IPS-11a (cell line): Measurements from ENCODE around the gene ZNF157.
"Not testable (repeated sequence)": the region's sequence is repeated elsewhere in the genome, so short reads cannot be mapped to it uniquely, and the experiment has no call there.

ENCODE experiments used
- H3K4me3 ChIP-seq: one replicate; pipeline ENCODE4 v1.5.1; 2013; ENCODE audit warnings: low read depth, low read length, control low read depth

The ZNF157 gene

GRCh38 chrX:47370278-47370677, at the start of gene ZNF157:
Gene ZNF157 (plus strand): TSS chrX:47370578. CDS start chrX:47370669, 91 bp downstream.
- H3K4me3 ChIP-seq: no peak within 1 kb of the TSS

DNA sequence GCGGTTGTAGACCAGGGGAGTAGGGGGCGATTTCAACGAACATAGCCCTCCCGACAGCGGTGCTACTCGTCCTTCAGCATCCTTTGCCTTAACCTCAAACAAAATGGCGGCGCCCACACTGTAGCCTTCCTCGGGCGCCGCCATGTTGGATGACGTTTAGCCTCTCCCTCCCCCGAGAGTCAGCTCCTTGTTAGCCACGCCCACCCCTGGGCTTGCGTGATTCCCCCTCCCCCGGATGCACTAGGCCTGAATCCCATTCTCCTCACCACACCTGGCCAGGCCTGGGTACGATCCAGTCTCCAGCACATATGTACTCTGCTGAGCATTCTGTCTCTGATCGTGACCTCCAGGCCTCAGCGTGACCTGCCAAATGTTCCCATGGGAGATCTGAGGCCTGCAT, 49.0 kb upstream of the ZNF157 start:
- H3K4me3 ChIP-seq: no peak overlapping the region

DNA sequence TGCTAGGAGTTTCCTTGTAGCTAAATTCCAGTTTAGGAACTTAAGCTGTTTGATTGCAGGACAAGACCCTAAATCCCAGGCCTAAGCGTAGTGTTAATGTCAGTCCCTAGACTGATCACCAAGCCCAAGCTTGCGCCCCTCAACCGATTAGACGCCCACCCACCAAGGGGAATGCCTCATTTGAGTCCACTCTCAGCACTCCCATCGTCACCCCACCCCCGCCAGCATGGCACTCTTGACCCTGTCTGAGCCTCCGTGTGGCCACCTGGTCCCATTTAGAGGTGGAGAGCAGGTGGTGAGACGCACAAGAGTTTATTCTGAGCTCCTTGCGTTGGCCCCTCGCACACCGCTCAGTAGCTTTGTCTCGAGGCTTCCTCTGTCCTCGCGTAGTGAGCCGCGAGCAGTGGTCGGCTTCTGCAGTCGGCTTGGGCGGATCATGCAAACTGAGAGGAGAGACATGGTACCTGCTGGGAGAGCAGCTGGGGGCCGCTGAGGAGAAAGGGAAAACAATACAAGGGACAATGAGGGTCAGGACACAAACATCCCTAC, 48.5 kb upstream of the ZNF157 start:
- no peak overlapping the region for H3K4me3 ChIP-seq

DNA sequence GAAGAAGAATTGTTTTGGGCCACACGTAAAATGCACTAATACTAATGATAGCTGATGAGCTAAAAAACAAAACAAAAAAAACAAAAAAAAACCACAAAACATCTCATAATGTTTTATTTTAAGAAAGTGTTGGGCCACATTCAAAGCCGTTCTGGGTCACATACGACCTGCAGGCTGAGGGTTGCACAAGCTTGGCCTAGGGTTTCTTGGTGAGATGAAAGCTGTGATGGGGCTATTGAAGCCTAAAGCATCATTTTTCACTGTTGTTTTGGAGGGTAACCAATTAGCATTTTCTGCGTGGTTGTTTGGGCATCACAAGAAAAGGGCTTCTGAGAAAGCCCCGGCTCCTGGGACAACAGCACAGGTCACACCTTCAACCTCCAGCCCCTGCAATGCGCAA, 42.5 kb upstream of the ZNF157 start:
- H3K4me3 ChIP-seq: no peak overlapping the region

- H3K4me3 ChIP-seq: not testable (repeated sequence)
Measured at GRCh38 chrX:47332729-47333128, 37.6 kb upstream of the ZNF157 start.

GRCh38 chrX:47351706-47352105, 18.7 kb upstream of the ZNF157 start:
- H3K4me3 ChIP-seq: no peak overlapping the region

DNA sequence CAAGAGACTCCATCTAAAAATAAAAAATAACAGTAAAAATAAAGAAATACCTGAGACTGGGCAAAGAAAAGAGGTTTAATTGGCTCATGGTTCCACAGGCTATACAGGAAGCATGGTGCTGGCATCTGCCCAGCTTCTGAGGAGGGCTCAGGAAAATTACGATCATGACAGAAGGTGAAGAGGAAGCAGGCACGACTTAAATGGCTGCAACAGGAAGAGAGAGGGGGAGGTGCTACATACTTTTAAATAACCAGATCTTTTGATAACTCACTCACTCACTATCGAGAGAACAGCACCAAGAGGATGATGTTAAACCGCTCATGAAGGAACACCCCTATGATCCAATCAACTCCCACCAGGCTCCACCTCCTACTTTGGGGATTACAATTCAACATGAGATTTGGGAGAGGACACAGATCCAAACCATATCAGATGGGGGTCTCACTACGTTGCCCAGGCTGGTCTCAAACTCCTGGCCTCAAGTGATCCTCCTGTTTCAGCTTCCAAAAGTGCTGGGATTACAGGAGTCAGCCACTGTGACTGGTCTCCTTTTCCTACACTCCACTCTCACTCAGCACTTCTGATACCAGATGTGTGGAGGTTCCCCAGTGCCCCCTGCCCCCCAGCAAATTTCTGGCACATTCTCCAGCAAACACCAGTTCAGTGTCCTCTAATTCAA, 11.9 kb upstream of the ZNF157 start:
- no peak overlapping the region for H3K4me3 ChIP-seq

DNA sequence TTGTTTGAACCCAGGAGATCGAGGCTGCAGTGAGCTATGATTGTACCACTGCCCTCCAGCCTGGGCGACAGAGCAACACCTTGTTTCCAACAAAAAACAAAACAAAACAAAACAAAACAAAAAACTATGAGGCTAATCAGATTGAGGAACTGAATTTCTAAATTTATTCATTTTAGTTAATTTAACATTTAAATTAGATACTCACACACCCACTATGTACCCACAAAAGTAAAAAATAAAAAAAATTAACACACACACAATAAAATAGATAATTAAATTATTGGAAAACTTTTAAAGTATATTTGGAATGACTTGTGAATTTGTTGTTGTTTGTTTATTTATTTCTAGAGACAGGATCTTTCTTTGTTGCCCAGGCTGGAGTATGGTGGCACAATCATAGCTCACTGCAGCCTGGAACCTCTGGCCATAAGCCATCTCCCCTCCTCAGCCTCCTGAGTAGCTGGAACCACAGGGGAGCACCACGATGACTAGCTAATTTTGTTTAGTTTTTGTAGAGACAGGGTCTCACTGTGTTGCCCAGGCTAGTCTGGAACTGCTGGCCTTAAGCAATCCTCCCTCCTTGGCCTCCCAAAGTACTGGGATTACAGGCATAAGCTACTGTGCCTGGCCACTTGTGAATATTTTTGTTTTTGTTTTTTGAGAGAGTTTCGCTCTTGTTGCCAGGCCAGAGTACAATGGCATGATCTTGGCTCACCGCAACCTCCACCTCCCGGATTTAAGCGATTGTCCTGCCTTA, 9.8 kb upstream of the ZNF157 start:
- no peak overlapping the region for H3K4me3 ChIP-seq

DNA sequence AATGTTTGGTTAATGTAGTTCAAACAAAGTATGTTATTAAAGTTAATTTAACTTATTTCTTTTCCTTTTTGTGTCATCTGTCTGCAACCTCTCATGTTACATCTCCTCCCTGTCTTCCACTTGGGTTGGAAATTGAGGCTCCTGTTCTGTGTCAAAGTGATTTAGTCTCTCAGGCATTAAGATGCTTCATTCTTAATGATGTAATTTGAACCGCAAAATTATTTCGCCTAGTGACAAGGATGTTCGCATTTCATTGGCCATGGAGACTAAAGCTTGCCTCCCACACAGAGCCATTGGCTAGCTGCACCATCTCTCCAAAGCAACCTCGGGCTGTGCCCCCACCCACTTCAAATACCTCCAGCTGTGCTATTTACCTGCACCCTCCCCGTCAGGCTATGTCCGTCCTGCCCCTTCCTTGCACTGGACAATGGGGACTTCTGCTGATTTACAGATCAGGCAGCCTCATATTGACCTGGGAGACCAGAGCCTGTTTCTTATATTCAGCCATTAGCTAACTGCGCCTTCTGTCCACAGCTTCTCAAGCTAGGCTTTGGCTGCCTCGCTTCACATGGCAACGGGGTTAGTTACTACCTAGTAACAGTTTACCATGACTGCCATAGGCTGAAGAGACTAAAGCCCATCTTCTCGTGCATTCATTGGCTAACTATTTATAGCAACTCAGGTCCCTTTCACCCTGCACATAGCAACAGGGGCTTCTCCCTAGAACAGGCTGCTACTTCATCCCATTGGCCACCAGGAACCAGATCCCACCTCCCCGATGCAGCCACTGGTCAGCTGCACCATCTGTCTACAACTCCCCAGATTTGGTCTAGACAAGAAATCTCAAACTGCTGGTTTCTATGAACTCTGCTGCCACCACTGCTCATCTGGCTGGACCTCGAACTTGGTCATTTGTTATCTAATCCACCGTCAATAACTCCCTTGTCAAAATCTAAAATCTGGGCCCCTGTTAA, 8.6 kb upstream of the ZNF157 start:
- peak overlapping the region; percentile 30 for H3K4me3 ChIP-seq

DNA sequence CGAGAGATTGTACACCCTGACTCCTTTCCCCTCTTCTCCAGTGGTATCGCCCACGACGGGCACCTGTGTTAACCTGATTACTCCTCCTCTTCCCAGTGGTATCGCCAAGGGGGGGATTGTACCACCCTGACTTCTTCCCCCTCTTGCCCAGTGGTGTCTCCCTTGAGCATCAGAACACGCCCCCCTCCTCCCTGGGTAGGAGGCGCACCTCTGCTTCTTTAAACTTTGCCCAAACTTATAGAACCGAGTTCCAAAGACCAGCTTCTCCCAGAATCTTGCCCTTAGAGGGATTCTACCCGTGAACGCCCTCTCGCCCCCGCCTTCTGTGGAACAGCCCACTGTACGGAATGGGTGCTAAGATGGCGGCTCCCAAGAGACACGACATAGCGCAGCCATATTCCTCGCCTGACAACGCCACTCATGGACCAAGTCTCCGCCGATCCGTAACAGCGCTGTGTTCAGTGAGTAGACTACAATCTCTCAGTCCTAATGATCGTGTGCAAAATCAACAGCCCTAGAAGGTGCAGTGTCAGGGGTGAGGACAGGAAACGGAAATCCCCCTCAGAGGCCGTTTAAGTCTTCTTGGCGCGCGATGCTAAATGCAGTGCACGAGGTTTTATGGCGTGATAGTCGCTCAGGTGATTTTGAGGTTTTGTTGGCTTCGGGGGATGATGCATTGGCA, 4.2 kb upstream of the ZNF157 start:
- peak overlapping the region; percentile 41 for H3K4me3 ChIP-seq

DNA sequence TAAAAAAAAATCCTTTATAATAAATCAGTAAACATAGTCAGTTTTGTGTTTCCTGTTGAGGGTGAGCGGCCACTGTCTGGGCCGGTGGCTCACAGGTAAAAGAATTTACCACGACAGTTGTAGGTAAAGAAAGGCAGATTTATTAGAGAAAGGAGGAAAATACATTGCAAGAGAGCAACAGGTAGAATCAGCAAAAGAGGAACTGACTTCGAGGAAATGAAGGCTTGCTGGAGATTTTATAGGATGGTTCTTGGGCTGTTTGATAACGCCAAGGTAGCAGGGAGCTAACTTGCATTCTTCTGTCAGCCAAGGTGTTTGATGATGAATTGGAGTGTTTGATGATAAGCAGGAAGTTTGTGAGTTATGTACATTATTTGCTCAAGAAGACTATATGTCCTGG, 2.8 kb downstream of the ZNF157 start:
- no peak overlapping the region for H3K4me3 ChIP-seq

- no peak overlapping the region for H3K4me3 ChIP-seq
Measured at GRCh38 chrX:47380268-47380667, 9.9 kb downstream of the ZNF157 start.

DNA sequence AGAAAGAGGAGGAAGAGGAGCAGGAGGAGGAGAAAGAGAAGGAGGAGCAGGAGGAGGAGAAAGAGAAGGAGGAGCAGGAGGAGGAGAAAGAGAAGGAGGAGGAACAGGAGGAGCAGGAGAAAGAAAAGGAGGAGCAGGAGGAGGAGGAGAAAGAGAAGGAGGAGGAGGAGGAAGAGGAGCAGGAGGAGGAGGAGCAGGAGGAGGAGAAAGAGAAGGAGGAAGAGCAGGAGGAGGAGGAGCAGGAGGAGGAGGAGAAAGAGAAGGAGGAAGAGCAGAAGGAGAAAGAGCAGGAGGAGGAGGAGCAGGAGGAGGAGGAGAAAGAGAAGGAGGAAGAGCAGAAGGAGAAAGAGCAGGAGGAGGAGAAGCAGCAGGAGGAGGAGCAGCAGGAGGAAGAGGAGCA, 10.5 kb downstream of the ZNF157 start:
- not testable (repeated sequence) for H3K4me3 ChIP-seq

DNA sequence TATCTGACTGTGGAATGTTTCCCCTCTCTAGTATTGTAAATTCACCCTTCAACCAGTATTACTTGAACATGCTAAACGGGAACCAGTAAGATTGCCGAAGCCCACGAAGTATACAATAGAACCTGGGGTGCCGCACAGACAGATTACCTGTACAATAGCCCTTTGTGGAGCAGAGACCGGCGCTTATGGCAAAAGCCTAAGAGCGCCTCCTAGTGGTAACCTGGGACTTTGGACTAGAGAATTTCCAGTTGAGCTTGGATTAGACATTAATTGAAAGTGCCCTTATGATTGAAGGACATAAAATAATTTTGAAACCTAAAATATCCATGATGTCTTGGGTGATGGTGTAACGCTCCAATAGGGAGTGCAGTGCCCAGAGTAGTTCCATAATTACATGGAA, 14.1 kb downstream of the ZNF157 start:
- H3K4me3 ChIP-seq: no peak overlapping the region

DNA sequence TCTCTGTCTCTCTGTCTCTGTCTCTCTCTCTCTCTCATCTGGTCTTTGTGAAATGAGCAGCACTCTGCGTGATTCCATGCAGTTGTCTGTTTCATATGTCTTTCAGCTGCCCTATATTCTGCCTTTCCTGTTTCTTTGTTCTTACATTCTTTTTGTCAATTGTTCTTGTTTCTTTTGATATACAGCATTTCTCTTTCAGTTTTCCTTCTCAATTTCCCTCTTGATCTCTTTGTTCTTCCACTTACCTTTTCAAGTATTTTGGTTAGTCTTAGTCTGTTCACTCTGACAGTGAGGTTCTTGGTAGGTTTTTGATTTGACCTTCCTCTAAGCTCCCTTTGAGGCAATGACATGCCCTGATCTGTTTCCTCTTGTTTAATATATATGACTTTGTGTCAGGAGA, 20.4 kb downstream of the ZNF157 start:
- no peak overlapping the region for H3K4me3 ChIP-seq

DNA sequence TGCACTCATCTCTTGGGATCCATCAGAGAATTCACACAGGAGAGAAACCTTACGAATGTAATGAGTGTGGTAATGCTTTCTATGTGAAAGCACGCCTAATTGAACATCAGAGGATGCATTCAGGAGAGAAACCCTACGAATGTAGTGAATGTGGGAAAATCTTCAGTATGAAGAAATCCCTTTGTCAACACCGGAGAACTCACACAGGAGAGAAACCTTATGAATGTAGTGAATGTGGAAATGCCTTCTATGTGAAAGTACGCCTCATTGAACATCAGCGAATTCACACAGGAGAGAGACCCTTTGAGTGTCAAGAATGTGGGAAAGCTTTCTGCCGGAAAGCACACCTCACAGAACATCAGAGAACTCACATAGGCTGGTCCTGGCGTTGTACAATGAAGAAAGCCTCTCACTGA, 42.8 kb downstream of the ZNF157 start:
- H3K4me3 ChIP-seq: no peak overlapping the region

GRCh38 chrX:47420265-47420664, 49.9 kb downstream of the ZNF157 start:
- H3K4me3 ChIP-seq: no peak overlapping the region

DNA sequence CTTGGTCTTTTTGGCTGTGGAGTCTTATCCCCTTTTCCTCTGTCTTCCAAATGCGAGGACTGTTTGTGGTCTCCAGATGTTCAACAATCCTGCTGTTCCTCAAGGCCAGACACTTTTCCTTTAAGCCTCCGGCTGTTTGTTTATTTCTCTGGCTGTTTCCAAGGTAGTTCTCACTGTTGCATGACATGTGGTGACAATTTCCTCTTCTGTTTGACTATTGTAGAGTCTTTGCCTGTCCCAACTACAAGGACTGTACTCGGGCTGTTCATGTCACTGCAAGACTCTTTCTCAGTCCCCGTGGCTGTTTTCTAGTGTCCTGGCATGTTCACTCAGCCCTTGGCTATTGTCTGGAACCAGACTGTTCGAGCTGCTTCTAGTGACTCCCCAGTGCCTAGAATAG, 50.6 kb downstream of the ZNF157 start:
- H3K4me3 ChIP-seq: no peak overlapping the region

DNA sequence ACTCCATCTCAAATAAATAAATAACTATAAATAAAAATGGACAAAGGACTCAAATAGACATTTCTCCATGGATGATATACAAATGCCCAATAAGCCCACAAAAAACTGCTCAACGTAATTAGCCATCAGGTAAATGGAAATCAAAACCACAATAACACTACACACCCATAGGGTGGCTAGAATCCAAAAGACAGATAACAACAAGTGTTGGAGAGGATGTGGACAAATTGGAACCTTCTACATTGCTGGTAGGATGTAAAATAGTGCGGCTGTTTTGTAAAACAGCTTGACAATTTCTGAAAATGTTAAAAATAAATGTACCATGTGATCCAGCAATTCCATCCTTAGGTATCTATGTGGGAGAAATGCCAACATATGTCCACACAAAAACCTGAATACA, 52.1 kb downstream of the ZNF157 start:
- no peak overlapping the region for H3K4me3 ChIP-seq

DNA sequence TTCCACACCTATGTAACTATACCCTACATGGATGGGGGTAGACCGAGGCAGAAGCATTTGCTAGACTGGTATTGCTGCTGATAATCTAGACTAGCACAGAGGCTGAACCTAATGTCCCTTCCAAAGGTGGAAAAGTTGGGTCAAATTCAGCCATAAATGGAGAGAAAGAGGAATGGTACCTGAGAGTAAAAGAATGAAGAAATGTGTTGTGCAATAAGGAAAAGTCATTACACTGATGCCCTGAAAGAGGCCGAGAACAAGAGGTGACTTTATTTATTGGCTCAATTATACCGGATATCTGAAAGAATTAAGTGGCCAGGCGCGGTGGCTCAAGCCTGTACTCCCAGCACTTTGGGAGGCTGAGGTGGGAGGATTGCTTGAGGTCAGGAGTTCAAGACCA, 60.5 kb downstream of the ZNF157 start:
- no peak overlapping the region for H3K4me3 ChIP-seq

GRCh38 chrX:47446431-47446830, 76.1 kb downstream of the ZNF157 start:
- no peak overlapping the region for H3K4me3 ChIP-seq
